Tibial nerve (tissue), 4 donors: ENCODE data around the gene LRRC47. TPM values are rescaled to one million over a fixed set of nuclear protein-coding genes. Genes with fewer than 3 reads are reported as not detected.

ENCODE experiments used
- DNase-seq, 2 donors: peaks; one replicate each; pipeline ENCODE4 v3.0.0-alpha.2; 2019; ENCODE audit warnings: low spot score in 2 of 2
- H3K27ac ChIP-seq, 4 donors: fragments of 200-600 bp; sonication (generic) in 3 of 4; one replicate each; pipeline ENCODE4 v1.5.1; 2017 to 2019; ENCODE audit warnings: mild to moderate bottlenecking in 1 of 4
- H3K27me3 ChIP-seq, 2 donors: fragments of 200-600 bp; sonication (generic) in 1 of 2; one replicate each; pipeline versions ENCODE4 v1.5.1 to v1.6.0; 2017 to 2019
- H3K36me3 ChIP-seq, 3 donors: fragments of 200-600 bp; sonication (generic); one replicate each; pipeline ENCODE4 v1.5.1; 2018 to 2019
- H3K4me1 ChIP-seq, 4 donors: fragments of 200-600 bp; sonication (generic) in 3 of 4; one replicate each; pipeline ENCODE4 v1.5.1; 2017 to 2019
- H3K4me3 ChIP-seq, 4 donors: fragments of 200-600 bp; sonication (generic) in 3 of 4; one replicate each; pipeline ENCODE4 v1.5.1; 2017 to 2019; ENCODE audit warnings: mild to moderate bottlenecking in 1 of 4, moderate library complexity in 1 of 4
- H3K9me3 ChIP-seq, 4 donors: fragments of 200-600 bp; sonication (generic) in 3 of 4; one replicate each; pipeline ENCODE4 v1.5.1; 2017 to 2019
- CTCF ChIP-seq, 5 experiments: fragments of 200-600 bp in 3 of 5; fragments of 450-650 bp in 2 of 5; sonication (generic) in 3 of 5; IDR thresholded peaks; one replicate each; pipeline ENCODE4 v1.5.1; 2016 to 2019; ENCODE audit warnings: antibody characterized with exemption in 5 of 5, mild to moderate bottlenecking in 3 of 5, moderate library complexity in 2 of 5
- EP300 ChIP-seq, 2 donors: sonication (generic); formaldehyde crosslinking; IDR thresholded peaks; one replicate each; pipeline ENCODE4 v1.6.1; 2017; ENCODE audit warnings: antibody characterized with exemption in 2 of 2, mild to moderate bottlenecking in 1 of 2
- POLR2A ChIP-seq, 2 donors: fragments of 450-650 bp; IDR thresholded peaks; one replicate each; pipeline ENCODE4 v1.6.1; 2017; ENCODE audit warnings: antibody characterized with exemption in 2 of 2, mild to moderate bottlenecking in 2 of 2, moderate library complexity in 2 of 2
- WGBS, 2 donors: methylation state at CpG; one replicate each; pipeline ENCODE4 v1.1.5; 2018; 5-methylcytosine and 5-hydroxymethylcytosine counted together
- total RNA-seq, 4 donors: library from RNA; depleted of rRNA; stranded (reverse); fragments of >200 nt; gene quantifications; one replicate each; pipeline ENCODE4 v1.1.0, GENCODE V29; 2016

The LRRC47 gene
- total RNA-seq, 4 donors from 2014 or later: 40.8 to 46.3 (median 42.6) TPM

DNA sequence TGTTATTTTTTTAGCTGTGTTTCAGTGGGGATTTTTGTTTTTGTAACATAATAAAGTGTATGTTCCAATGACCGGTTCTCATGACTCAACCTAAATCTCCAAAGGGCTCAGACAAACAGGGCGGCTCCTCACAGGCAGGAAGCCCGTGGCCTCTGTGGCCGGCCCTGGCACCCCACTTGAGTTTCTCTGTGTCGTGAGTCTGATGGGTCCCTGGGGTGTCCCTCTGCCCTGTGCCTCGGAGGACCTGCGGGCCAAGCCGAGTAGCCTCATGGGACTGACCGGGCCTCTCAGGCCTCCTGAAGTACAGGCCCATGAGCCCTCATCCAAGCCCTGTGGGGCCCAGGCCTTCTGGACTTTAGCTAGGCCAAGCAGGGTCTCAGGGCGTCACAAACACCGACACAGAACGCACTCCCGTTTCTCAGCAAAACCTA is 60.2 kb downstream of the LRRC47 start:
- H3K4me3 ChIP-seq: no peak overlapping the region
- H3K4me1 ChIP-seq: peaks cover 0 to 18% (median 0%) of the 10 kb centered on the region in 4 donors
- no peaks in the 10 kb centered on the region for H3K9me3 ChIP-seq
- DNase-seq: no peak
- TF ChIP-seq CTCF (IDR thresholded peaks at IDR 0.05) (no peak), POLR2A (IDR thresholded peaks at IDR 0.05) (no peak), EP300 (IDR thresholded peaks at IDR 0.05) (no peak)
- WGBS, 2 donors: 73 to 75% methylated on average over 13 of the region's 13 CpGs
- peak overlapping the region in 2 of 4 donors; percentile 33 to 46 for H3K27ac ChIP-seq
- H3K36me3 ChIP-seq: peaks cover 0 to 69% (median 0%) of the 10 kb centered on the region in 3 donors
- peaks cover 0 to 11% of the 10 kb centered on the region in 2 donors for H3K27me3 ChIP-seq

GRCh38 chr1:3735688-3736087 is 60.6 kb downstream of the LRRC47 start:
- H3K9me3 ChIP-seq: no peaks in the 10 kb centered on the region
- peaks cover 0 to 64% (median 0%) of the 10 kb centered on the region in 3 donors for H3K36me3 ChIP-seq
- peaks cover 0 to 16% of the 10 kb centered on the region in 2 donors for H3K27me3 ChIP-seq
- peak overlapping the region in 1 of 4 donors; percentile 46 for H3K27ac ChIP-seq
- WGBS, 2 donors: 61 to 69% methylated on average over 11 to 13 of the region's 13 CpGs
- no peak overlapping the region for H3K4me3 ChIP-seq
- no peak for DNase-seq
- H3K4me1 ChIP-seq: peaks cover 0 to 22% (median 0%) of the 10 kb centered on the region in 4 donors
- TF ChIP-seq EP300 (IDR thresholded peaks at IDR 0.05) (no peak), CTCF (IDR thresholded peaks at IDR 0.05) (no peak), POLR2A (IDR thresholded peaks at IDR 0.05) (no peak)

- WGBS, 2 donors: 80 to 82% methylated on average over 12 of the region's 12 CpGs
- Histone ChIP-seq H3K27me3 (peaks cover 0 to 20% of the 10 kb centered on the region in 2 donors), H3K36me3 (peaks cover 0 to 59% (median 0%) of the 10 kb centered on the region in 3 donors), H3K9me3 (no peaks in the 10 kb centered on the region), H3K4me1 (peaks cover 0 to 22% (median 0%) of the 10 kb centered on the region in 4 donors), H3K27ac (peak overlapping the region in 1 of 4 donors; percentile 46), H3K4me3 (no peak overlapping the region)
- TF ChIP-seq EP300 (IDR thresholded peaks at IDR 0.05): no peak
- no peak for DNase-seq
Observed at GRCh38 chr1:3735027-3735681, 61.1 kb downstream of the LRRC47 start.

DNA sequence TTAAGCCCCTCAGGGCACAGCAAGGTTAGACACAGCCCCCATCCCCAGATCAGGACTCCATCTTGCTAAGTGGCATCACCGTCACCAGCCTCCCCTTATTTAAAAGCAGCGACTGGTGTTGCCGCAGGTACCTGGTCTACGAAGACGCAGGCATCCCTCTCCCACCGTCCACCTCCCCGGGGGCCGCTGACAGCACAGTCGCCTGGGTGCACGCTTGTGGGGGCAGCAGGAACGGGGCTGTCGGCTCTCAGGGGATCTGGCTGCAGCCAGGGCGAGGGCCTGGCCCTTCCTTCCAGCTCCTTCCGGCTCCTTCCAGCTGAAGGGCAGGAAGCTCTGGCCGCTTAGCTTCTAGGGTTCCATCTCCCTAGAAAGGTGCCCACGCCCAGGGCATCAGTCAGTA is 61.7 kb downstream of the LRRC47 start:
- H3K4me3 ChIP-seq: no peak overlapping the region
- H3K27me3 ChIP-seq: peaks cover 0 to 26% of the 10 kb centered on the region in 2 donors
- peaks cover 0 to 53% (median 0%) of the 10 kb centered on the region in 3 donors for H3K36me3 ChIP-seq
- WGBS, 2 donors: 90 to 91% methylated on average over 15 to 16 of the region's 16 CpGs
- TF ChIP-seq EP300 (IDR thresholded peaks at IDR 0.05) (no peak), CTCF (IDR thresholded peaks at IDR 0.05) (no peak), POLR2A (IDR thresholded peaks at IDR 0.05) (no peak)
- H3K4me1 ChIP-seq: peaks cover 0 to 22% (median 0%) of the 10 kb centered on the region in 4 donors
- no peaks in the 10 kb centered on the region for H3K9me3 ChIP-seq
- no peak for DNase-seq
- no peak overlapping the region for H3K27ac ChIP-seq

DNA sequence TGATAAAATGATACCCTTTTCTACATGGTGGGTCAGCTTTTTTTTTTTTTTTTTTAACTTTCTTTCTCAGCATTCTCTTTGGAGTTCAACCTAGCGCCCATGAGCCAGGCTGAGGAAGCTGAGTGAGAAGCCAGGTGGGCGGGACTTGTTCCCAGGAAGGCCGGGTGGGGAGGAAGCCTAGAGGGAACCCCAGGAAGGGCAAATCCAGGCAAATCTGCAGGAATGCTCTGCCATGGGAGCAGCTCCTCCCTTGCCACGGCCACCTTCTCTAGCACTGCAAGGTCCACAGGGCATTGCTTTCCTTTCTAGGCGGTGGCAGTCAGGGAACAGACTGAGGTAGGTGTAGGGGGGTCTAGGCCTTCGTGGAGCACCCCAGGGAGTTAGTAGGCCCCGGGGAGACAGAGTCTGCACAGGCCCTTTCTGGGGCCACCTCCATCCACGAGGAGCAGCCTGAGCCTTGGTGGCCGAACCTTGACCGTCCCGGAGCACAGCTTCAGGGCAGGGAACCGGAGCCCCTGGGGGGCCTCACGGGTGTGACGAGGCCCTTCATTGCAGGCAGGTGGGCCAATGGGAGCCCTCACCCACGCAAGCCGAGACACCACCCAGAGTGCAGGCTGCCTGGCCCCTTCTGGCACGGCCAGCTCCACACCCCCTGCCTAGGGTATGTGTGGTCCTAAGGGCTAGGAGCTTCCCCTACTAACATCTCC is 62.3 kb downstream of the LRRC47 start:
- peaks cover 0 to 49% (median 0%) of the 10 kb centered on the region in 3 donors for H3K36me3 ChIP-seq
- no peak overlapping the region for H3K27ac ChIP-seq
- H3K4me3 ChIP-seq: no peak overlapping the region
- H3K4me1 ChIP-seq: peaks cover 0 to 22% (median 0%) of the 10 kb centered on the region in 4 donors
- no peak for DNase-seq
- no peaks in the 10 kb centered on the region for H3K9me3 ChIP-seq
- WGBS, 2 donors: 78 to 82% methylated on average over 14 to 16 of the region's 17 CpGs
- TF ChIP-seq POLR2A (IDR thresholded peaks at IDR 0.05) (no peak), EP300 (IDR thresholded peaks at IDR 0.05) (no peak), CTCF (IDR thresholded peaks at IDR 0.05) (no peak)
- H3K27me3 ChIP-seq: peaks cover 0 to 32% of the 10 kb centered on the region in 2 donors
